HG02642 (cell line): Measurements from ENCODE around the gene CSMD2.
"Not testable (repeated sequence)": the region's sequence is repeated elsewhere in the genome, so short reads cannot be mapped to it uniquely, and the experiment has no call there.

ENCODE experiments used
- ATAC-seq: cut with Tn5 transposase; IDR thresholded peaks from one replicate; pipeline ENCODE4 v1.9.1; 2021; ENCODE audit warnings: mild to moderate bottlenecking; ENCODE audit not compliant: unreplicated experiment, poor library complexity

The CSMD2 gene

DNA sequence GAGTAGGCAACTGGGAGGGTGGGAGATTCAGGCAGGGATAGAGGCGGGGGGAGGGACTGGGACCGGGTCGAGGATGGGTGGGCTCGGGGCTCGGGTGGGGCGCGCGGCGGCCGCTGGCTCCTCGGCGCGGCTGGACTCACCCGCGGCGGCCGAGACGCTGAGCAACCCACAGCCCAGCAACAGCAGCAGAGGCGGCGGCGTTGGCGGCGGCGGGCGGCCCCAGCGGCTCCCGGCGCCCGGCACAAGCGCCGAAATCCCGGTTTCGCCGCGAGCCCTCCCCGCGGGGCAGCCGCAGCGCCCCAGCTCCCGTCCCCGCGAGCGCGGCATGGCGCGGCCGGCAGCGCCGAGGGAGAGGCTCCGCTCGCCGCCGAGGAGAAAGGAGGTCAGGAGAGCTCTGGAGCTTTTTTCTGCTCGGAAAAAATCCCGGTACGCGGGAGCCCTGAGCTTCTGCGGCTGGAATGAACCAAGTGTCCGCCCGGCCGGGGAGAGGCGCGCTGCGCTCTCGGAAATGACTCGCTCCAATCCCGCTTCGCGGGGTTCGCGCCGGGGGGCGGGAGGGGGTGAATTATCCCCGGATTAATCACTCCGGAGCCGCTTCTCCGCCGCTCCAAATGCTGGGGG lies at the start of gene CSMD2:
TSS of gene CSMD2 (minus strand) at position 460 of the 621 bp plus-strand sequence. CDS start at position 327, 133 bp downstream.
- no peak for ATAC-seq

DNA sequence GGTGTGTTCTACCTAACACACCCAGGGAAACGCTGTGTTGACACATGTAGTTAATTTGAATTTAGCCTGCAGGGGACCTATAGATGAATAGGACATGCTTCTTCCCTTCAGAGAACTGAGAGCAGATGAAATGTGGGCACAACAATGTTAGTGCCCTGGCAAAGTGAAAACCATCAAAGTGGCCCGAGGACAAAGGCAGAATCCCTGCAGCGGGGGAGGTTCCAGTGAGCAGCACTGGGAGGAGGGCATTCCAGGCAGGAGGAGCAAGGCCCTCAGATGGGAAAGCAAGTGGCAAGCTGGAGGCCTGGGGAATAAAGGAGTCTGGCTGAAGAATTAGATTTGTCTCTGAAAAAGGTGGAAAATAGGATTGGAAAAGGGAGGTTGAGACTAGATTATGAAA lies 48.9 kb upstream of the CSMD2 start:
- no peak for ATAC-seq

DNA sequence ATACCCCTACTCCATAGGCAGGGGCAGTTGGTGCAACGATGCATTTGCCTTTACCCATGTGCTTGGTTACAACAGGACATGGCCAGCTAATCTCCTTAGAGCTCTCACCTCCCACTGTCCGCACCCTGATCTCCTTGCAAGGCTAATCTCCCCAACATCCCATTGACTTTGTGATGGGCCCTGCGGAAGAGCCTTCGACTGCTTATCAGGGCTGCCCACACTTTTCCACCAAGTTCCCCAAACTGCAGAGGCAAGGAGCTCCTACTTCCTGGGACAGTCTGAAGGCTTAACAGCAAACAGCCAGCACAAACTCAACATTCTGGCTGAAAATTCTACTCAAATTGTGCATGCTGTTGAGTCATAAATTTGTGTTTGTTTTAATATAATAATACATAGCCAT lies 47.6 kb upstream of the CSMD2 start:
- no peak for ATAC-seq

DNA sequence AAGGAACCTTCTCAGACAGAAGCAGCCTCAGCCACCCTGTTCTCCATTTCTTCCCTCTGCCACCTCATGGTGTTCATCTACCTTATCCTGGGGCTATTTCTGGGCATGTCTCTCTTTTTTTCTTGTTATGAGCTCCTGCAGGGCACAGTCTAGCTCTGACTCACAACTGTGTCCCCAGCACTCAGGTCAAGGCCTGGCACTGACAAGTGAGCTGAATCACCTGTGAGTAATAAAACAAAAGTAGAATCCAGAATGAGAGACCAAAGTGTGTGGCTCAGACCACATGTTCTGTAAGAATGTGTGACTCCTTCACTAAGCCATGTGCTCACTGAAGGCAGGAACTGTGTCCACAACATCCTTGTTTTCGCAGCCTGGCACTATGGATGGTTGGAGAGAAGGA lies 34.9 kb upstream of the CSMD2 start:
- no peak for ATAC-seq

DNA sequence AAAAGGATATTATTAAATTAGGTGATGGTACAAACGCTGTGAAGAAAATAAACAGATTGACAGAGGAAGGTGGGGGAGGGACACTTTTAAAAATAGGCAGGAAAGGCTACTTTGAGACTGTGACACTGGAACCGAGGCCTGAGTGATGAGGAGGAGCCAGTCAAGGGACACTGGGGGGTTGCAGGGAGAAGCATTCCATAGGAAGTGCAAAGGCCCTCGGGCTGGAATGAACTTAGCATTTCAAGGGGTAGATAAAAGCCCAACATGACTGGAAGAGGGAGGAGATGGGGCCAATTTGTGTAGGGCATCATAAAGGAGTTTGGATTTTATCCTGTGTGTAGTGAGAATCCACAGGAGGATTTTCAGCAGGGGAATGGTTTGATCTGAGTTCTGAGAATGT lies 27.6 kb upstream of the CSMD2 start:
- ATAC-seq, result no peak

DNA sequence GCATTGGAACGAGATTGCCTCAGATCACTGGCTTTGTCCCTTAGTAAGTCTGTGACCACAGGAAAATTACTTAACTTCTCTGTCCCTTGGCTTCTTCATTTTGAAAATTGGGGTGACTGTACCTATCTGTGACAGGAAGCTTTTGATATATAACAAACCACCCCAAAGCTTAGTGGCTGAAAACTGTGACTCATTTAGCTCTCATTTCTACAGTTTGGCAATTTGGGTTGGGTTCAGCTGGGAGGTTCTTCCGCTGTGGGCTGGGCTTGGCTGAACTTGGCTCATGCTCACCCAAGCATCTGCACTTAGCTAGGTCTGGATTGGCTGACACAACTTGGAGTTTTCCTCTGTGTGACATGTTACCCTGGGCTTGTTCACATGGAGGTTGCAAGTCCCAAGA lies 25.7 kb upstream of the CSMD2 start:
- no peak for ATAC-seq

DNA sequence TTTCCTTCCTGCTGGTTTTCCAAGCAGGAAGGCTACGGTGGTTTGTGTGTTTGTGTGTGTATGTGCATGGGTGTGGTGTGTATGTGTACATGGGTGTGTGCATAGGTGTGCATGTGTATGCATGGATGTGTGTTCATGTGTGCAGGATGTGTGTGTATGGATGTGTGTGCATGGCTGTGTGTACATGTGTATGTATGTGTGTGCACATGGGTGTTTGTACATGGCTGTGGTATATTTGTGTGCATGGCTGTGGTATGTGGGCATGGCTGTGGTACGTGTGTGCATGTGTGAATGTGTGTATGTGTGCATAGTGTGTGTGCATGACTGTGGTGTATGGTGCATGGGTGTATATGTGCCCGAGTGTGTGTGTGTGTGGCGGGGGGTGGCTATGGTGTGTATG lies 24.0 kb upstream of the CSMD2 start:
- no peak for ATAC-seq

DNA sequence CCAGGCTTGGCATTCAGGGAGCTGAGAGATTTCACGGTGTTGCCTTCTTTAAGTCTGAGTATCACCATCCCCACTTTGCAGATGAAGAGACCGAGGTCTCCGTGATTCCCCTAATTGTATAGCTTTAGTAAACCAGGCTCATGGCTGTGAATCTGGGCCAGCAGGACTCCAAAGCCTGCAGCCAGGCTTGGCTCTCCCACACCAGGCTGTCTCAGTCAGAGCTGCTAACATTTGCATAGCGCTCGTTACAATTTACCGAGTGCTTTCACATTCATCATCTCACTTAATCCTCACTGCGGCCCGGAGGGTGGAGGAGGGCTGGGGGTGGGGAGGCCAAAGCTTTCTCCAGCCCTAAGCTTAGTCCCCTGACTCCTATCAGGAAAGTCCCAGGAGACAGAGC lies 23.4 kb upstream of the CSMD2 start:
- ATAC-seq, result no peak

DNA sequence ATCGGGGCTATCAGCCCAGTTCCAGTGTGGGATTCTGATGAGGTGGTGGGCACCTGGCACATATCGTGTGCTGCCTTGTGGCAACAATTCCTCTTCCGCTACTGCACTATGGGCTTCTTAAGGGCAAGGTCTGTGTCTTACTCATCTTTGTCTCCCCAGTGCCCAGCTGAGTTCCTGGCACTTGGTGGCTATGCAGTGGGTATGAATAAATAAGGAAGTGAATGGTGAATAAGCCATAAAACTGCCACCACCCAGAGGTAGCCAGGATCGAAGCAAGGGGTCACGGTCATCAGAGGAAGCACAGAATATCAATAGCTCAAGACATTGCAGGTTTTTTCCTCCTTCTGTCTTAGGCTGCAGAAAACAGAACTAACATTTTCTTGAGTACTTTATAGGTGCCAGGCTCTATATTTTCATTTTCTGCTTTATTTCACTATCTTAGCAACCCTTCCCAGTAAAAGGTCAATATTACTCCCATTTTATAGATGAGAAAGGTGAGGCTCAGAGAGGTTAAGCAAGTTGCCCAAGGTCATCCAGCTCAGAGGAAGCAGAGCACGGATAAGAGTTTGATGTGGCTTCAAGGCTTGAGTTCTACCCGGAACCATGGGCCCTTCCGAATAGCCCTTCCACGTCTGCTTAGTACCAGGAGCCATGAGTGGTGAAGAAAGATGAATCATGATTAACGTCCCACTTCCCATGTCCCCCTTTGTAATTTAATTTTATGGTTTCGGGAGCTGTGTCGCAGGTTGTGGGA lies 21.9 kb upstream of the CSMD2 start:
- no peak for ATAC-seq

DNA sequence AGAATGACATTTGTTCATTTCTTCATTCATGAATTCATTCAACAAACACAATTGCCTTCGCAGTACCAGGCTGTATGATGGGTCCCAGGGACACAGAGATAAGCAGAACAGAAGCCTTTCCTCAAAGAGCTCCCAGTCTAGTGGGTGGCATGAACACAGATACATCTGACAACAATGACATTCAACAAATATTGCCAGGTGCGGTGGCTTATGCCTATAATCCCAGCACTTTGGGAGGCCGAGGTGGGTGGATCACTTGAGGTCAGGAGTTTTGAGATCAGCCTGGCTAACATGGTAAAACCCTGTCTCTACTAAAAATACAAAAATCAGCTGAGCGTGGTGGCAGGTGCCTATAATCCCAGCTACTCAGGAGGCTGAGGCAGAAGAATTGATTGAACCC lies 18.4 kb upstream of the CSMD2 start:
- ATAC-seq, result not testable (repeated sequence)

DNA sequence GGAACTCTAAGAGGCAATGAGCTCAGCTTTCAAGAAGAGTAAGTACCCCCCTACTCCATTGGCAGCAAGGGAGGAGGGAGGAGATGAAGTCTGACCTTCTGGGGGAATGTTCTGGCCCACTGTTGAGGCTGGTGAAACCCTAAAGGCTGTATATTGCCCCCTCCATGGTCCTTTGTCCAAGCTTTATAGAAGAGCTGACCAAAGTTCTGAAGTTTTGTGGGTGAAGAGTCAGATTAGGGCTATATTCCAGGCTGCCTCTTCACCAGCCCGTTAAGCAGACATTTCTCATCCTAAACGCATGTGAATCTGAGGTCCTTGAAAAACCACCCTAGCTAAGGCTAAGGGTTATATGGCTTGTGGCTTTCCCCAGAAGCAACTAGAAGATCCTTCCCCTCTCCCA lies 13.0 kb upstream of the CSMD2 start:
- ATAC-seq, result no peak

DNA sequence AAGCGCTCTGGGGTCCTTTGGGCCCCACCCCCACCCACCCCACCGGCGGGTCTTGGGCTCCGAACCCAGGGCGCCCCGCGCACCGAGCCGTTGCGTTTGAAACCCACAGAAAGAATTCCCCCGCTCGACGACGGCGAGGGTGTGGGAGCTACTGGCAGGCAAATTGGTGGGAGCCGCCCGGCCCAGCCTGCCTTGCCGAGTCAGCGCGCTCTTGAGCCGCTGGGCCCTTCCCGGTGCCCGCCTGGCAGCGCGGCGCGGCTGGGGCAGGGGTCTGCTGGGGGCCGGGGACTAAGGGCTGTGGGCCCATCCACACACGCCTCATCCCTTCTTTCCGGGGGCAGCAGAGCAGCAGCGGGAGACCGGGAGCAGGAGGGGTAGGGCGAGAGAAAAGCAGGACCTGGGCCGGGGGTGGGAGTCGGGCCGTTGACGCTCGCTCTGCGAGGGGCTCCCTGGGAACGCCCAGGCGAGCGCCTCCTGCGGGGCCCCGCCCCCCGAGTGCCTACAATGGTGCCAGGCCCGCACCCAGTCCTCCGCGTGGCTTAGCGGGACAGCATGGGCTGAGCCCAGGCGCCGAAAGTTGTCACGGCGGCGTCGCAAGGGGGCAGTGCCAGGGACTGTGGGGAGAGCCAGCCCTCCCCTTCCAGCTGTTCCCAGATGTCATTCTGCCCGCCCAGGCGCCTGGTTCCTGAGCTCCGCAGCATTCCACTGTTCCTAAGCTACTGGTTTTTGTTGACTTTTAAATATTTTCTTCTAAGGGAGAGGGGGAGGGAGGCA lies 12.0 kb upstream of the CSMD2 start, which contains the start of gene C1orf94:
TSS of gene C1orf94 (plus strand) at position 78 of the 774 bp plus-strand sequence. CDS start 883 bp downstream, outside the sequence.
- ATAC-seq, result no peak

DNA sequence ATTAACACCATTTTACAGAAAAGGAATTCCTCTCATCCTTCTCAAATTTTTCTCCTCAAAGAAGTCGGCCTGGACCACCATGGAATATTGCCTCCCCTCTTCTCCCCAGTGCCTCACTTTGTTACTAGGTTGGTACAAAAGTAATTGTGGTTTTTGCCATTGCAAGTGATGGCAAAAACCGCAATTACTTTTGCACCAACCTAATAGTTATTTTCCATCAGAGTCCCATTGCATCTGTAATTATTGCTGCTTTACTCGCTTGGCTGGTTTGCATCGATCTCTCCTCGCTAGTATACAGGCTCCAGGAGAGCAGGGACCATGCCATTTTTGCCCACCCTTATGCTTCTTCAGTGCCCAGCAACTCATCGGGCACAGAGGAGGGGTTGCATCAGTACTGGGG lies 10.7 kb upstream of the CSMD2 start:
- no peak for ATAC-seq

DNA sequence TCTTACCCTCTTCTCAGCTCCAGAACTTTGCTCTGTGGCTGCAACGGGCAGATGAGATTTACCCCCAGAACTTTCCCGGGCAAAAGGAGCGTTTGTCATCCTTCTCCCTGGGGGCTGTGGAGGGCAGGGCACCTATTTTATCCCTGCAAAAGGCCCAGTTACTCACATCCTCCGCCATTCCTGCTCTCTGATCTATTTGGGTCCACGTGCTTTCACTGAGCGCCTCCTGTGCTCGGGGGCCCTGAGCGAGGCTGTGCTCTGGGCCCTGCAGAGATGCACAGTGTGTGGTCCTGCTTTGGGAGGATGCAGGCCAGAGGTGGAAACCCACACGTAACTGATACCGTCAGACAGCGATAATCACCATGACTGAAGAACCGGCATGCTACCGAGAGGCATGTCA lies 2.4 kb upstream of the CSMD2 start:
- no peak for ATAC-seq

DNA sequence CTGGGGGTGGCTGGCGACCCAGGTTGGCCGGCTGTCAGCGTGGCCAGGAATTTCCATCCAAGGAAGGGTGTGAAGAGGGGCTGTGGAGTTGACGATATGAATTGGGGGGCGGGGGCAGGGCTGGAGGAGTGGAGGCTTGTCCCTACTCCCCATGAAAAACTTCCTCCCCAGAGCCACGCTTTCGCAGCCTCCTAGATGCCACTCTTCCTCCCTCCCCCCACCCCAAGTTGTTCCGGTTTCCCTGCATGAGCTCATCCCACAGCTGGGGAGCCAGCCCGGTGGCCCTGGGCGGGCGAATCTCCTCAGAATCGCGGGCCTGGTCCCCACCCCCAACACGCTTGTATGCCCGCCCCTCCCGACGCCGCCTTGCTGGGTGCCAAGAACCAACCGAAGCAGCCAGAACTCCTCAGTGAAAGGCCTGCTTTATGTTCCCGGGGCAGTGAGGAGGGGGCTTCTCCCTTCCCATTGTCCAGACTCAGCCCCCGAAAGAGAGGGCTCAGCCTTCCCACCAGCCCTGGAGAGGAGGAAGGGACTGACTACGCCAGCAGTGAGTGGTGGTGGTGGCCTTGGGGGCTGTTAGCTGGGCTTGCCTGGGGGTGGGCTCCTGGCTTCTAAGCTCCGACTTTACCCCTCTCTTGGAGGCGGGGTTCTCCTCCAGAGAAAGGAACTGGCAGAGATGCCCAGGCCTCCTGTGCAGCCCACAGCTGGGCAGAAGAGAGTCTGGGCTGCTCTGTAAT lies 1.8 kb upstream of the CSMD2 start:
- no peak for ATAC-seq

DNA sequence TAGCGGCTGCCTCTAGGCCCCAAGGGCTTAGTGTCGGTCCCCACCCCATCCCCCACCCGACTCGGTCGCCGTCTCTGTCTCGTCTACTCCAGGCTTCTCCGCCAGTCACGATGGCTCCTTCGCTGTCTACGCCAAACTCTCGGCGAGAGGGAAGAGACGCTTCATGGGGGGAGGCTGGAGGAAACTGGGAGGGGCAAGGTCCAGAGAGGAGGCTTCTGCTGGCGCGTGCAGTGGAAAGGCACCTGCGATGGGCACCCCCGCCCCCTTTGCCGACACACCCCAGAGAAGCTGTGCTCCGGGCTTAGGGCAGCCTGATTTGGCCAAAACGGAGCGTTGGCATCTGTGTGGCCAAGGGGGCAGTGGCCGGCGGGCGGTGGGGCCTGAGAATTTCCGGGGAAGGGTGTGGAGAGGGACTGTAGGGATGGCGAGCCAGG lies 1.2 kb upstream of the CSMD2 start:
- ATAC-seq, result no peak

DNA sequence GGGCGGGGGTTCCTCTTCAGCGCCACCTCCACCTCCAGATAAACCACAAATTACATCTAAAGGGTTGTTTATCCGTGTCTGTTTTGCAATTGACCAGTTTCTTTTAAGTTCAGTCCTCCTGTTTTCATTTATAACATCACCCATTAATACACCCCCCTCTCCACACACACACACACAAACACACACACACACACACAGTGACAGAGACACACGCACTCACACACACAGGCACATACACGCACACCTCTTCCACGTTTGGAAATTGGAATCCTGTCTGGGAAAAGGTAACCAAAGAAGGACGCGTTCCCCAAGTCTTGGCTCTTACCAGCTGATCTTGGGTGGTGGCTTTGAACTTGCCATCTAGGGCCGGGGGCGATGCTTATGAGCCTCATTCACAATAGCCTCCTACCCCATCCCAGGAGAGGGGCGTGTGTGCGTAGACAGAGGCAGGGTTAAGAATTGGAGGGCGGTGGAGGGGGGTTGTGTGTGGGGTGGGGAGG lies 442 bp upstream of the CSMD2 start:
- no peak for ATAC-seq

DNA sequence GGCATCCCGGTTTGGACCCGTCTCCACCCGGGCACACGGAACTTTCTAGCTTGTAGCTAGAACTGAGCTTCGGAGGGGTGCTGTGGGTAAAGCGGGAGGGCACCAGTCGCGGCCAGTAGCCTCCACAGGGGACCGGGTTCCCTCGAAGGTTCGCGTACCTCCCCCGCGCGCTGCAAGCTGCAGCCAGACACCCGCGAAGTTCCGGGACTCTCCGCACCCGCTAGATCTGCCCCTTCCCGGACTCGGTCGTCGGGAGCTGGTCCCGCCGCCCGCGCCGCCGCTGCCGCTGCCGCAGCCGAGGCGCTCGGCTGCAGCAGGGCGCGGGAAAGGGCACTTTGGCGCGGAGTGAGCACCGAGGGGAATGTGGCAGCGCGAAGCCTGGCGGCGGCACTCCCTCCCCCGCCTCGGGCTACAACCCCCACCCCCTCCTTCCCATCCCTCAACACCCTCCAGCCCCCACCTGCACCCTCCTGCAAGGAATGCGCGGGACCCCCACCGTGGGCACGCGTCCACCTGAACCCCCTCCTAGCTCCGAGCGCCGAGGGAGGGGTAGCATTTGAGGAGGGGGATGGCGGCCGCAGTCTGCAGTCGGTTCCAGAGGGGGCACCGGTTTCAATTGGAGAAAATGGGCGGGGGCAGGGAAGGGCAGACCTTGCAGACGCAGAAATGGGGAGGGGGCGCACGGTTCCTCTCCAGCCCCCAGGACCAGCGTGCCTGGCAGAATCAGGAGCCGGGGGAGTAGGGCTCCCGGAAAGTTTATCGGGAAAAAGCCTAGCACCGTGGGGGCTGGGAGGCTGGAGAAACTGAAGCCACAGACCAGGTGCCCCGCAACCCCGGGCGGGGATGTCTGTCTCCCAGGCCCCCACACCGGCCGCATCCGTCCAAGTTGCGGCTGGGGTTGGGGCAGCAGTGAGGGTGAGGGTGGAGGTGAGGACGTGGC lies 968 bp downstream of the CSMD2 start:
- no peak for ATAC-seq
